Measurements from ENCODE around the gene CDK5RAP3.
"Not testable (repeated sequence)": the region's sequence is repeated elsewhere in the genome, so short reads cannot be mapped to it uniquely, and the experiment has no call there.

The CDK5RAP3 gene

GRCh38 chr17:47999582-47999981, 28.7 kb downstream of the CDK5RAP3 start:
- no peak overlapping the region for H3K4me3 Mint-ChIP-seq

GRCh38 chr17:48001197-48001596, 30.3 kb downstream of the CDK5RAP3 start:
- TF ChIP-seq CTCF (IDR thresholded peaks at IDR 0.05; ENCODE audit: unreplicated experiment in 3 of 3), result no peak
- Mint-ChIP-seq H3K4me3 (no peak overlapping the region), H3K27ac (peak overlapping the region in 2 of 3 experiments; percentile 71 to 87), H3K36me3 (ENCODE audit: low read depth) (no peaks in the 10 kb centered on the region), H3K9me3 (no peaks in the 10 kb centered on the region), H3K4me1 (peaks cover 69% of the 10 kb centered on the region), H3K27me3 (ENCODE audit: low read depth) (peaks cover 13% of the 10 kb centered on the region)

More at GRCh38 chr17:47999582-47999981, 28.7 kb downstream of the CDK5RAP3 start:
- peaks cover 68% of the 10 kb centered on the region for H3K4me1 Mint-ChIP-seq
- H3K27ac Mint-ChIP-seq, result peak overlapping the region; percentile 62 to 77 (median 74)
- TF ChIP-seq CTCF (IDR thresholded peaks at IDR 0.05; ENCODE audit: unreplicated experiment in 3 of 3), result no peak
- no peaks in the 10 kb centered on the region for H3K36me3 Mint-ChIP-seq (ENCODE audit: low read depth)
- no peaks in the 10 kb centered on the region for H3K9me3 Mint-ChIP-seq
- peaks cover 21% of the 10 kb centered on the region for H3K27me3 Mint-ChIP-seq (ENCODE audit: low read depth)

GRCh38 chr17:48001657-48002056, 30.7 kb downstream of the CDK5RAP3 start:
- H3K4me1 Mint-ChIP-seq, result peaks cover 67% of the 10 kb centered on the region
- not testable (repeated sequence) for H3K36me3 Mint-ChIP-seq (ENCODE audit: low read depth); H3K9me3 Mint-ChIP-seq; H3K4me3 Mint-ChIP-seq; H3K27me3 Mint-ChIP-seq (ENCODE audit: low read depth)
- H3K27ac Mint-ChIP-seq, result peak overlapping the region in 2 of 3 experiments; percentile 71 to 87

- peaks cover 10% of the 10 kb centered on the region for H3K27me3 Mint-ChIP-seq (ENCODE audit: low read depth)
- H3K4me1 Mint-ChIP-seq, result peaks cover 73% of the 10 kb centered on the region
- H3K4me3 Mint-ChIP-seq, result peak overlapping the region in 2 of 3 experiments; percentile 1 to 2
- no peaks in the 10 kb centered on the region for H3K36me3 Mint-ChIP-seq (ENCODE audit: low read depth)
- H3K27ac Mint-ChIP-seq, result peak overlapping the region; percentile 79 to 87 (median 87)
- H3K9me3 Mint-ChIP-seq, result no peaks in the 10 kb centered on the region
- TF ChIP-seq CTCF (IDR thresholded peaks at IDR 0.05; ENCODE audit: unreplicated experiment in 3 of 3), result no peak
Observed at GRCh38 chr17:48002266-48002915, 31.5 kb downstream of the CDK5RAP3 start.

GRCh38 chr17:48002916-48003416, 32.1 kb downstream of the CDK5RAP3 start:
- H3K36me3 Mint-ChIP-seq (ENCODE audit: low read depth), result no peaks in the 10 kb centered on the region
- H3K4me3 Mint-ChIP-seq, result peak overlapping the region in 2 of 3 experiments; percentile 1 to 2
- no peaks in the 10 kb centered on the region for H3K9me3 Mint-ChIP-seq
- peaks cover 67% of the 10 kb centered on the region for H3K4me1 Mint-ChIP-seq
- H3K27ac Mint-ChIP-seq, result peak overlapping the region; percentile 79 to 87 (median 87)
- H3K27me3 Mint-ChIP-seq (ENCODE audit: low read depth), result peaks cover 5% of the 10 kb centered on the region
- no peak for TF ChIP-seq CTCF (IDR thresholded peaks at IDR 0.05; ENCODE audit: unreplicated experiment in 3 of 3)

GRCh38 chr17:48003417-48004151, 32.7 kb downstream of the CDK5RAP3 start:
- H3K36me3 Mint-ChIP-seq (ENCODE audit: low read depth), result no peaks in the 10 kb centered on the region

More at GRCh38 chr17:48003417-48004151, 32.7 kb downstream of the CDK5RAP3 start:
- Mint-ChIP-seq H3K4me1 (peaks cover 65% of the 10 kb centered on the region), H3K9me3 (no peaks in the 10 kb centered on the region), H3K27me3 (ENCODE audit: low read depth) (peaks cover 3% of the 10 kb centered on the region), H3K4me3 (peak overlapping the region; percentile 4 to 19 (median 7)), H3K27ac (peak overlapping the region; percentile 79 to 87 (median 87))
- peak in 2 of 3 experiments; percentile 28 to 40 for TF ChIP-seq CTCF (IDR thresholded peaks at IDR 0.05; ENCODE audit: unreplicated experiment in 3 of 3)

Data from nephron (organoid).